Natural killer cell (primary cell): ENCODE results near the gene COTL1. TPM values are rescaled to one million over a fixed set of nuclear protein-coding genes. Genes with fewer than 3 reads are reported as not detected.

Experiments
- ATAC-seq, 3 donors: fragments of 150-1000 bp in 2 of 3; fragments of 200-7000 bp in 1 of 3; cut with Tn5 transposase; 1 replicate in 1 of 3; 2 replicates in 2 of 3; pipeline ENCODE4 v1.10.0; 2021; ENCODE audit warnings: mild to moderate bottlenecking in 2 of 3, moderate library complexity in 2 of 3
- DNase-seq, 2 donors: peaks; one replicate each; pipeline versions ENCODE4 v3.0.0 to v3.0.0-alpha.2; 2013 to 2021; ENCODE audit warnings: mixed read lengths in 1 of 2
- H3K27ac ChIP-seq: one replicate; pipeline ENCODE4 v1.5.1; 2013; ENCODE audit warnings: mild to moderate bottlenecking, low read length
- H3K27me3 ChIP-seq: one replicate; pipeline ENCODE4 v1.6.1; 2013; ENCODE audit warnings: low read length; ENCODE audit not compliant: control insufficient read depth, insufficient read depth
- H3K36me3 ChIP-seq: one replicate; pipeline ENCODE4 v1.6.1; 2013; ENCODE audit warnings: low read length; ENCODE audit not compliant: control insufficient read depth, insufficient read depth
- H3K4me1 ChIP-seq: one replicate; pipeline ENCODE4 v1.6.1; 2013; ENCODE audit warnings: low read length; ENCODE audit not compliant: control insufficient read depth, insufficient read depth
- H3K4me3 ChIP-seq: one replicate; pipeline ENCODE4 v1.5.1; 2013; ENCODE audit warnings: low read length
- H3K9me3 ChIP-seq: one replicate; pipeline ENCODE4 v1.6.1; 2013; ENCODE audit warnings: low read length; ENCODE audit not compliant: control insufficient read depth, insufficient read depth
- H3K27ac Mint-ChIP-seq, 2 donors: one replicate each; pipeline ENCODE4 v1.8.0; 2022; ENCODE audit warnings: mild to moderate bottlenecking in 2 of 2, mixed read lengths in 2 of 2, moderate library complexity in 1 of 2
- H3K27me3 Mint-ChIP-seq, 2 donors: one replicate each; pipeline ENCODE4 v1.8.0; 2022; ENCODE audit warnings: low read depth in 2 of 2, mixed read lengths in 2 of 2
- H3K36me3 Mint-ChIP-seq: one replicate; pipeline ENCODE4 v1.8.0; 2022; ENCODE audit warnings: mixed read lengths
- H3K4me1 Mint-ChIP-seq, 2 donors: one replicate each; pipeline ENCODE4 v1.8.0; 2022; ENCODE audit warnings: mixed read lengths in 2 of 2
- H3K4me3 Mint-ChIP-seq: one replicate; pipeline ENCODE4 v1.8.0; 2022; ENCODE audit warnings: mild to moderate bottlenecking, moderate library complexity, mixed read lengths
- H3K9me3 Mint-ChIP-seq, 2 donors: one replicate each; pipeline ENCODE4 v1.8.0; 2022; ENCODE audit warnings: mixed read lengths in 2 of 2
- WGBS: methylation state at CpG from one replicate; pipeline ENCODE4 v1.1.7; 2013; ENCODE audit warnings: missing lambda C conversion rate; ENCODE audit not compliant: insufficient coverage; 5-methylcytosine and 5-hydroxymethylcytosine counted together
- intact Hi-C: fragments of 100-400 bp; cut with micrococcal nuclease; formaldehyde crosslinking; loops from one replicate; pipeline ENCODE4 v1.14.2; 2022
- total RNA-seq, 4 donors: library from RNA; stranded (reverse); fragments of 120-200 nt in 1 of 4; gene quantifications; one replicate each; pipeline versions ENCODE4 v1.2.3 to v1.2.4, GENCODE V29; 2013 to 2022
- TF ChIP-seq, protein P1 (sequence below): fragments of 200-600 bp; IDR thresholded peaks from one replicate; pipeline ENCODE4 v1.8.0; 2022; ENCODE audit warnings: antibody characterized with exemption

The COTL1 gene
- total RNA-seq, 3 donors from 2014 or later (not counting 1 experiment from before 2014, with no cell fraction given) = 43.7 to 187 (median 116) TPM

DNA sequence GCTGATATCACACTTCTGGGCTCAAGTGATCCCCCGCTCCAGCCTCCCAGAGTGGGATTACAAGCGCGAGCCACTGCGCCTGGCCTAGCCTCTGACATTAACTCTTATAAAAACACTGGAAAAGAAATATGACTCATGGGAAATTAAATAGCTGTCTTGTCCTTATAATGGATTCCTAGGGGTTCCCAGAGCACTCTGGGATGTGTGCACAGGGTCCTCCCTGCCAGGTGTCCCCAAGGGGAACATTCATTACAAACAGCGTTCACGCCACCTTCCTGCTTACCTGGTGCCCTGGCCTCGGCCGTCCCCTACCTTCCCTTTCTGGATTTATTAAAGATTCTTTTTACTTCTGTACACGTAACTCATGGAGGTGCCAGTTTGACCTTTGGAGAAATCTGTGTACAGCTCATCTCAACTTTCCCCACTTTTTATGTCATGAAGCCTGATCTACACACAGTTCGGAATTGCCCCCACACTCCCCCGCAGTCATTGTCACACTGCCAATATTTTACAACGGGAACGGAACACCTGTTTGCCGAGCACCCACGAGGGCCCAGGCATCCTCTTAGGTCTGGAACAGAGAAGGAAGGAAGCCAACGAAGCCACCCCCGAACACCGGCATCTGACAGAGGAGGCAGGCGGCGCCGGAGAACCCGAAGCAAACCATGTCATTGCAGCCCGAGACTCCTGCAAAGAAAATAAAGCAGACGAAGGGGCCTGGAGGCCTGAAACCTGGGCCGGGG is 73.7 kb downstream of the COTL1 start:
- WGBS = 60% methylated on average over 25 of the region's 25 CpGs
- no peak overlapping the region for H3K27ac Mint-ChIP-seq
- H3K36me3 Mint-ChIP-seq = no peaks in the 10 kb centered on the region
- H3K9me3 ChIP-seq = no peaks in the 10 kb centered on the region
- no peak overlapping the region for H3K4me3 Mint-ChIP-seq
- intact Hi-C loops = no loop called here
- no peaks in the 10 kb centered on the region for H3K4me1 Mint-ChIP-seq
- H3K36me3 ChIP-seq = no peaks in the 10 kb centered on the region
- no peak overlapping the region for H3K4me3 ChIP-seq
- TF ChIP-seq, protein P1, sequence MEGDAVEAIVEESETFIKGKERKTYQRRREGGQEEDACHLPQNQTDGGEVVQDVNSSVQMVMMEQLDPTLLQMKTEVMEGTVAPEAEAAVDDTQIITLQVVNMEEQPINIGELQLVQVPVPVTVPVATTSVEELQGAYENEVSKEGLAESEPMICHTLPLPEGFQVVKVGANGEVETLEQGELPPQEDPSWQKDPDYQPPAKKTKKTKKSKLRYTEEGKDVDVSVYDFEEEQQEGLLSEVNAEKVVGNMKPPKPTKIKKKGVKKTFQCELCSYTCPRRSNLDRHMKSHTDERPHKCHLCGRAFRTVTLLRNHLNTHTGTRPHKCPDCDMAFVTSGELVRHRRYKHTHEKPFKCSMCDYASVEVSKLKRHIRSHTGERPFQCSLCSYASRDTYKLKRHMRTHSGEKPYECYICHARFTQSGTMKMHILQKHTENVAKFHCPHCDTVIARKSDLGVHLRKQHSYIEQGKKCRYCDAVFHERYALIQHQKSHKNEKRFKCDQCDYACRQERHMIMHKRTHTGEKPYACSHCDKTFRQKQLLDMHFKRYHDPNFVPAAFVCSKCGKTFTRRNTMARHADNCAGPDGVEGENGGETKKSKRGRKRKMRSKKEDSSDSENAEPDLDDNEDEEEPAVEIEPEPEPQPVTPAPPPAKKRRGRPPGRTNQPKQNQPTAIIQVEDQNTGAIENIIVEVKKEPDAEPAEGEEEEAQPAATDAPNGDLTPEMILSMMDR = no peak
- DNase-seq (peak in 1 of 2 donors; percentile 36), ATAC-seq (no peak)
- no peak overlapping the region for H3K27ac ChIP-seq
- no peaks in the 10 kb centered on the region for H3K9me3 Mint-ChIP-seq
- H3K4me1 ChIP-seq = peaks cover 6% of the 10 kb centered on the region
- H3K27me3 Mint-ChIP-seq = peaks cover 8 to 14% of the 10 kb centered on the region in 2 donors
- H3K27me3 ChIP-seq = no peaks in the 10 kb centered on the region

DNA sequence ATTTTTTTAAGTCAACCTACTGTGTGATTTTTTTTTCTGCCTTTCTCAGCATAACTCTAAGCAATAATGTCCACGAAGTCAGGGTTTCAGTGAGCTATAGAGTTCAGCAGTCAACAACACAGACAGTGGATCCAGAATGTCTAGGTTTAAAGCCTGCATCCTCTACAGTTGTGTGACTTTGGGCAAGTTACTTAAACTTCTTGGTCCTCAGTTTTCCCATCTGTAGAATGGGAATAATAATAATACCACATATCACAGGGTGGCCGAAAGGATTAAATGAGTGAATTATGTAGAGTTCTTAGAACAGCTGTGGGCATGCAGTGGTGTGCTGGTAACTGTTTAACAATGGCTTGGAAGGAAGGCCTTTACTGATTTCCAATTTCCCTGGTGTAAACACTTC is 74.6 kb downstream of the COTL1 start:
- DNase-seq = no peak
- TF ChIP-seq, protein P1 = no peak
- Histone ChIP-seq H3K36me3 (no peaks in the 10 kb centered on the region), H3K4me1 (no peaks in the 10 kb centered on the region), H3K27me3 (no peaks in the 10 kb centered on the region), H3K9me3 (no peaks in the 10 kb centered on the region), H3K27ac (no peak overlapping the region), H3K4me3 (no peak overlapping the region)
- 38% methylated on average over 1 of the region's 2 CpGs for WGBS
- intact Hi-C loops = no loop called here
- Mint-ChIP-seq H3K27me3 (peaks cover 8 to 14% of the 10 kb centered on the region in 2 donors), H3K9me3 (no peaks in the 10 kb centered on the region), H3K4me3 (no peak overlapping the region), H3K4me1 (no peaks in the 10 kb centered on the region), H3K27ac (no peak overlapping the region), H3K36me3 (no peaks in the 10 kb centered on the region)
- no peak for ATAC-seq

DNA sequence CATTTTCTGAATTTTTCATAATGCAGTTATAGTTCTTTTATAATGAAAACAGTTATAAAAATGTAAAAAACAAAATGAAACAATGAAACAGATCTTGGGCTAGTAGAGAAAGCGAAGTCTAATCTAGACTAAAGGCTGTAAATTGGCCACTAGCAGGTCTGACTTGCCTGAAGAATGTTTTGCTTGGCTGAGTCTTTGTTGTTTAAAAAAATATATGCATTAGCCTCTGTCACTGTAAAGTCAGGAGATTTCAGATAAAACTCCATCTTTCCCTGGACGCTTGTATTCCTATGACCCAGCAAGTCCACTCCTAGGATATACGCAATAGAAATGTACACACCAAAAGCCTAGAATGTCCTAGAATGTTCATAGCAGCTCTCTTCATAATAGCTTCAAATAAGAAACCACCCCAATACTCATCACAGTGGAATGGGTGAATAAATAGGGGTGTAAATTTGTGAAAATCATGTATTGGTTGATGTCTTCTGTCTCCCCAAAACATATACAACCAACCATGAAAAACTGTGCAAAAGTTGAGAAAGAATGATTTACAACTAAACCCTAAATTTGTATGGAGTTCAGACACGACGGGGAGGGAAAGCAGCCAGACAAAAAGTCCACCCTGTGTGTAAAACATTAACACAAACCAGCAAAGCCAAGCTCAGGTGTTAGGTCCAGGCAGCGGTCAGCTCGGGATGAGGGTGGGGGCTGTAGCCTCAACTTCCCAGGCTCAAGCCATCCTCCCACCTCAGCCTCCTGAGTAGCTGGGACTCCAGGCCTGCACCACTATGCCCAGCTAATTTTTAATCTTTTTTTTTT is 75.7 kb downstream of the COTL1 start:
- Mint-ChIP-seq H3K9me3 (no peaks in the 10 kb centered on the region), H3K27ac (no peak overlapping the region), H3K27me3 (peaks cover 8 to 14% of the 10 kb centered on the region in 2 donors), H3K36me3 (no peaks in the 10 kb centered on the region), H3K4me3 (no peak overlapping the region), H3K4me1 (no peaks in the 10 kb centered on the region)
- H3K4me1 ChIP-seq = no peaks in the 10 kb centered on the region
- H3K4me3 ChIP-seq = no peak overlapping the region
- no peak overlapping the region for H3K27ac ChIP-seq
- 91% methylated on average over 7 of the region's 7 CpGs for WGBS
- H3K27me3 ChIP-seq = no peaks in the 10 kb centered on the region
- intact Hi-C loops = no loop called here
- H3K36me3 ChIP-seq = no peaks in the 10 kb centered on the region
- ATAC-seq = no peak
- H3K9me3 ChIP-seq = no peaks in the 10 kb centered on the region
- DNase-seq = no peak
- TF ChIP-seq, protein P1 = no peak
